Neural crest cell (in vitro differentiated cells): Measurements from ENCODE around the gene GRIP2. TPM values are rescaled to one million over a fixed set of nuclear protein-coding genes. Genes with fewer than 3 reads are reported as not detected.
A peak's percentile ranks its signal among the peaks of the same experiment; 100 is the strongest.

ENCODE experiments used
- DNase-seq: peaks from one replicate; pipeline ENCODE4 v3.0.0; 2021; ENCODE audit warnings: low read depth, mixed read lengths, low spot score
- H3K27ac Mint-ChIP-seq: one replicate; pipeline ENCODE4 v1.8.0; 2021; ENCODE audit warnings: mild to moderate bottlenecking, mixed read lengths; ENCODE audit not compliant: unreplicated experiment
- H3K27me3 Mint-ChIP-seq: 2 replicates; pipeline ENCODE4 v1.8.0; 2021; ENCODE audit warnings: low read depth, mild to moderate bottlenecking, mixed read lengths
- H3K36me3 Mint-ChIP-seq: 2 replicates; pipeline ENCODE4 v1.8.0; 2021; ENCODE audit warnings: low read depth, mild to moderate bottlenecking, mixed read lengths
- H3K4me1 Mint-ChIP-seq: 2 replicates; pipeline ENCODE4 v1.8.0; 2021; ENCODE audit warnings: mixed read lengths
- H3K4me3 Mint-ChIP-seq: one replicate; pipeline ENCODE4 v1.8.0; 2021; ENCODE audit warnings: mild to moderate bottlenecking, mixed read lengths
- H3K9me3 Mint-ChIP-seq: 2 replicates; pipeline ENCODE4 v1.8.0; 2021; ENCODE audit warnings: mixed read lengths
- total RNA-seq: library from RNA; stranded (reverse); gene quantifications from 2 replicates; pipeline ENCODE4 v1.2.1, GENCODE V29; 2021
- TF ChIP-seq, protein P1 (sequence below): fragments of 200-600 bp; sonication (generic); conservative IDR thresholded peaks from 2 replicates; pipeline ENCODE4 v1.5.0; 2021; ENCODE audit warnings: antibody characterized with exemption, mild to moderate bottlenecking

GRIP2 gene
- total RNA-seq, 1 donor from 2014 or later = 3.2 TPM

- Mint-ChIP-seq H3K27me3 (no peaks in the 10 kb centered on the region), H3K36me3 (peaks cover 41% of the 10 kb centered on the region), H3K4me1 (peaks cover 4% of the 10 kb centered on the region), H3K9me3 (peaks cover 4% of the 10 kb centered on the region), H3K27ac (no peak overlapping the region), H3K4me3 (no peak overlapping the region)
- TF ChIP-seq, protein P1, sequence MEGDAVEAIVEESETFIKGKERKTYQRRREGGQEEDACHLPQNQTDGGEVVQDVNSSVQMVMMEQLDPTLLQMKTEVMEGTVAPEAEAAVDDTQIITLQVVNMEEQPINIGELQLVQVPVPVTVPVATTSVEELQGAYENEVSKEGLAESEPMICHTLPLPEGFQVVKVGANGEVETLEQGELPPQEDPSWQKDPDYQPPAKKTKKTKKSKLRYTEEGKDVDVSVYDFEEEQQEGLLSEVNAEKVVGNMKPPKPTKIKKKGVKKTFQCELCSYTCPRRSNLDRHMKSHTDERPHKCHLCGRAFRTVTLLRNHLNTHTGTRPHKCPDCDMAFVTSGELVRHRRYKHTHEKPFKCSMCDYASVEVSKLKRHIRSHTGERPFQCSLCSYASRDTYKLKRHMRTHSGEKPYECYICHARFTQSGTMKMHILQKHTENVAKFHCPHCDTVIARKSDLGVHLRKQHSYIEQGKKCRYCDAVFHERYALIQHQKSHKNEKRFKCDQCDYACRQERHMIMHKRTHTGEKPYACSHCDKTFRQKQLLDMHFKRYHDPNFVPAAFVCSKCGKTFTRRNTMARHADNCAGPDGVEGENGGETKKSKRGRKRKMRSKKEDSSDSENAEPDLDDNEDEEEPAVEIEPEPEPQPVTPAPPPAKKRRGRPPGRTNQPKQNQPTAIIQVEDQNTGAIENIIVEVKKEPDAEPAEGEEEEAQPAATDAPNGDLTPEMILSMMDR = no peak
- DNase-seq = no peak
Measured at GRCh38 chr3:14446988-14447570, 93.1 kb downstream of the GRIP2 start.

DNA sequence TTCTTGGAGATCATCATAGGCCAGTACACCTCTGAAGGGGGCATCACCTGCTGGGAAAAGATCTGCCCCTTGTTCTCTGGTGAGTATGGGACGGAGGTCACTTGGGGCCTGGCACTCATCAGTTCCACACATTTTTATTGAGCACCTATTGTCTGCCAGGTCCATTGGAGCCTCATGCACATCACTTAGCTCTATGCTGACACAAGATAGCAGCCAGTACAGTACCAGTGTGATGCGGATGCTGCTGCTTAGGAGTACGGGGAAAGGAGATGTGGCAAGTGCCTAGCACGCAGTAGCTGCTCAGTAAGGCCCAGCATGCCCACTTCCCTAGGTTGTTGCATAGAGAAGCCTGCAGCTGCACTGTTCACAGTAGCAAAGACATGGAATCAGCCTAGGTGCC is 94.4 kb downstream of the GRIP2 start:
- no peak overlapping the region for H3K4me3 Mint-ChIP-seq
- no peak for DNase-seq
- no peak overlapping the region for H3K27ac Mint-ChIP-seq
- H3K4me1 Mint-ChIP-seq = no peaks in the 10 kb centered on the region
- H3K36me3 Mint-ChIP-seq = peaks cover 36% of the 10 kb centered on the region
- TF ChIP-seq, protein P1 = no peak
- H3K9me3 Mint-ChIP-seq = peaks cover 4% of the 10 kb centered on the region
- no peaks in the 10 kb centered on the region for H3K27me3 Mint-ChIP-seq

DNA sequence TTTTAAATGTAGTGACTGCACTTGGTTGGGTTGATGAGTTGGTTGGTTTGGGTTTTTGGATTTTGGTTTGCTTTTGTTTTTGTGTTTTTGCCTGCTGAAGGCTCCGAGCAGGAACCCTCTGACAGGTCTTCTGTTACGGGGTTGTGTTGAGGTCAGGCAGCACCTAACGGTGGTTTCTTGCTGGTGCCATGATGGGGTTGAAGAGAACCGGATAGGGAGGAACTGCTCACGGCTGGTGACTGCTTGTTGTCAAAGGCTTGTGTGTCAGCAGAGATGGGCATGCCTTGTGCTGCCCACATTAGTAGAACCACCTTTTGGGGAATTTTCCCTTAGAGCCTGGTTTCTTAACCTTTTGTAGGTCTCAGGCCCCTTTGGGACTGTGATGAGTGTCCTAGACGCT is 95.8 kb downstream of the GRIP2 start:
- Mint-ChIP-seq H3K9me3 (peaks cover 4% of the 10 kb centered on the region), H3K36me3 (peaks cover 35% of the 10 kb centered on the region), H3K4me3 (no peak overlapping the region), H3K27ac (no peak overlapping the region), H3K4me1 (peaks cover 14% of the 10 kb centered on the region), H3K27me3 (no peaks in the 10 kb centered on the region)
- TF ChIP-seq, protein P1 = no peak
- no peak for DNase-seq

GRCh38 chr3:14441920-14442300 is 98.2 kb downstream of the GRIP2 start:
- Mint-ChIP-seq H3K36me3 (peaks cover 16% of the 10 kb centered on the region), H3K4me3 (no peak overlapping the region), H3K27ac (no peak overlapping the region), H3K9me3 (peaks cover 1% of the 10 kb centered on the region), H3K4me1 (peaks cover 21% of the 10 kb centered on the region), H3K27me3 (no peaks in the 10 kb centered on the region)
- TF ChIP-seq, protein P1 = no peak
- no peak for DNase-seq

DNA sequence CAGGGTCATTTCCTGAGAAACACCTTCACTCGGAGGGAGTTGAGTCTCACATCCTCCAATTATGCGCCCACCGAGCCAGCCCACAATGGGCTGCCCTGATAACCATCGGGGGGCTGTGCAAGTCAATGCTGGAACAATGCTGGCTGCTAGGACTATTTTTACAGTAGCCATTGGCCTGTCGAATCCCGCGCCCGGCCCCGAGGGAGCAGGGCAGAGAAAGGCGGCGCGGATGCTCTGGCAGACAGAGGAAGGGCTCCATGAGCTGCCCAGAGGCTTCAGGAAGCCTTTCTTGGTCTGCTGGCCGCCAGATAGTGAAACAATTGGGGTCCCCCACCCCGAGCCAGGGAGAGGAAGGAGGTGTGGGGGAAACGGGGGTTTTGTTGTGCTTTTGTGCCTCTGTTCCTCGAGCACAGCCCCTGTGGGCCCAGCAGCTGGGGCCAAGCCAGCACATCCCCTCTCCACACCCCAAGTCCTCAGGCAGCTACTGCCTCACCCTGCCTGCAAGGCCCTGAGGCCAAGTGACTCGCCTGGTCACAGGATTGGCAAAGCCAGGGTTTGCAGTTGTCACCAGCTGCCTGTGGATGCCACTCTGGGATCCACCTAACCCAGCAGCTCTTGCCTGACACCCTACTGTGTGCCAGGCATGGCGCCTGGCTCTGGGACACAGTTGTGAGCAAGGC is 98.8 kb downstream of the GRIP2 start:
- H3K9me3 Mint-ChIP-seq = no peaks in the 10 kb centered on the region
- no peaks in the 10 kb centered on the region for H3K27me3 Mint-ChIP-seq
- TF ChIP-seq, protein P1 = no peak
- H3K36me3 Mint-ChIP-seq = peaks cover 12% of the 10 kb centered on the region
- H3K27ac Mint-ChIP-seq = peak overlapping the region; percentile 81
- H3K4me1 Mint-ChIP-seq = peaks cover 25% of the 10 kb centered on the region
- no peak overlapping the region for H3K4me3 Mint-ChIP-seq
- no peak for DNase-seq
